SK-N-SH (cell line): ENCODE measurements around the gene ETS2. TPM values are rescaled to one million over a fixed set of nuclear protein-coding genes. Genes with fewer than 3 reads are reported as not detected.
A peak's percentile ranks its signal among the peaks of the same experiment; 100 is the strongest.

Experiments used
- CTCF ChIA-PET: fragments of 300-600, 350-600 bp; formaldehyde crosslinking; extraction: SDS; loops from one replicate; lab custom pipeline; 2021; lab: Yijun Ruan, JAX
- POLR2A ChIA-PET: fragments of 350-600 bp; sonication (Branson Sonifier 250); formaldehyde crosslinking; extraction: SDS; loops from one replicate; lab custom pipeline; 2020; ENCODE audit warnings: antibody characterized with exemption, inconsistent platforms; lab: Yijun Ruan, JAX
- DNase-seq: peaks from one replicate; pipeline ENCODE4 v3.0.0; 2012
- H2AFZ ChIP-seq: fragments of 200-600 bp; sonication (generic); 2 replicates; pipeline ENCODE4 v1.8.1; 2016; ENCODE audit warnings: antibody characterized with exemption, mild to moderate bottlenecking, low read depth
- H3F3A ChIP-seq: fragments of 200-600 bp; sonication (generic); replicated peaks from 2 replicates; pipeline ENCODE3; 2016; ENCODE audit warnings: antibody characterized with exemption, mild to moderate bottlenecking; ENCODE audit not compliant: insufficient read depth
- H3K27ac ChIP-seq, 2 experiments: fragments of 200-500 bp in 1 of 2; fragments of 200-600 bp in 1 of 2; sonication (Bioruptor generic) in 1 of 2; sonication (generic), shearing (Covaris generic) in 1 of 2; 2 replicates each; pipeline versions ENCODE4 v1.5.1 to v1.6.1; 2014 to 2016; ENCODE audit warnings: low read depth in 2 of 2, inconsistent platforms in 1 of 2, low read length in 1 of 2, mild to moderate bottlenecking in 1 of 2, mixed read lengths in 1 of 2
- H3K27me3 ChIP-seq: fragments of 200-600 bp; sonication (generic), shearing (Covaris generic); 2 replicates; pipeline ENCODE4 v1.6.1; 2016; ENCODE audit warnings: mixed run types; ENCODE audit not compliant: insufficient read depth
- H3K36me3 ChIP-seq, 2 experiments: fragments of 200-500 bp in 1 of 2; fragments of 200-600 bp in 1 of 2; sonication (Bioruptor generic) in 1 of 2; sonication (generic) in 1 of 2; replicated peaks in 1 of 2; 2 replicates each; pipeline versions ENCODE3 to v1.5.1; 2014 to 2016; ENCODE audit warnings: low read length in 1 of 2, mild to moderate bottlenecking in 1 of 2; ENCODE audit not compliant: insufficient read depth in 2 of 2, control insufficient read depth in 1 of 2
- H3K4me1 ChIP-seq, 2 experiments: fragments of 200-500 bp in 1 of 2; fragments of 200-600 bp in 1 of 2; sonication (Bioruptor generic) in 1 of 2; sonication (generic), shearing (Covaris generic) in 1 of 2; 2 replicates each; pipeline versions ENCODE4 v1.5.1 to v1.6.1; 2014 to 2016; ENCODE audit warnings: low read depth in 1 of 2, low read length in 1 of 2, mixed run types in 1 of 2; ENCODE audit not compliant: insufficient read depth in 2 of 2, control insufficient read depth in 1 of 2
- H3K4me2 ChIP-seq: fragments of 200-600 bp; sonication (generic), shearing (Covaris generic); 2 replicates; pipeline ENCODE4 v1.6.1; 2017; ENCODE audit warnings: mixed run types
- H3K4me3 ChIP-seq, 2 experiments: fragments of 200-500 bp in 1 of 2; fragments of 200-600 bp in 1 of 2; sonication (Bioruptor generic) in 1 of 2; sonication (generic), shearing (Covaris generic) in 1 of 2; 2 replicates each; pipeline versions ENCODE4 v1.5.1 to v1.8.1; 2014 to 2016; ENCODE audit warnings: low read depth in 2 of 2, inconsistent platforms in 1 of 2, low read length in 1 of 2, mild to moderate bottlenecking in 1 of 2, mixed read lengths in 1 of 2, moderate library complexity in 1 of 2
- H3K79me2 ChIP-seq: fragments of 200-600 bp; sonication (generic); 2 replicates; pipeline ENCODE4 v1.8.1; 2017; ENCODE audit warnings: mild to moderate bottlenecking; ENCODE audit not compliant: insufficient read depth
- H3K9ac ChIP-seq: fragments of 200-600 bp; sonication (generic); 2 replicates; pipeline ENCODE4 v1.6.1; 2017; ENCODE audit warnings: mixed run types
- H3K9me2 ChIP-seq: fragments of 200-600 bp; sonication (generic); 2 replicates; pipeline ENCODE4 v1.6.1; 2017; ENCODE audit warnings: mixed run types
- H3K9me3 ChIP-seq: fragments of 200-600 bp; sonication (generic); 2 replicates; pipeline ENCODE4 v1.6.1; 2017; ENCODE audit warnings: mixed run types, mild to moderate bottlenecking, moderate library complexity
- H4K20me1 ChIP-seq: fragments of 200-600 bp; sonication (generic); 2 replicates; pipeline ENCODE4 v1.6.1; 2017; ENCODE audit warnings: mild to moderate bottlenecking, mixed run types; ENCODE audit not compliant: insufficient read depth
- CTCF ChIP-seq: fragments of 200-600 bp; sonication (generic); IDR thresholded peaks from 2 replicates; pipeline ENCODE4 v1.6.1; 2017; ENCODE audit warnings: antibody characterized with exemption, mild to moderate bottlenecking, moderate library complexity
- EP300 ChIP-seq, 2 experiments: IDR thresholded peaks; 2 replicates each; pipeline versions ENCODE4 v1.4.0 to v1.6.1; 2012; ENCODE audit warnings: borderline replicate concordance in 1 of 2, low read depth in 1 of 2, low read length in 1 of 2
- EZH2phosphoT487 ChIP-seq: fragments of 200-600 bp; sonication (generic); IDR thresholded peaks from 2 replicates; pipeline ENCODE4 v1.6.1; 2017; ENCODE audit warnings: low read depth, mixed run types, mild to moderate bottlenecking, antibody characterized with exemption, moderate library complexity, borderline replicate concordance
- FOSL2 ChIP-seq: IDR thresholded peaks from 2 replicates; pipeline ENCODE4 v1.4.0; 2012; ENCODE audit warnings: low read depth, mild to moderate bottlenecking, moderate library complexity, borderline replicate concordance
- FOXM1 ChIP-seq: IDR thresholded peaks from 2 replicates; pipeline ENCODE4 v1.4.0; 2012; ENCODE audit warnings: low read depth, mild to moderate bottlenecking
- JUND ChIP-seq: IDR thresholded peaks from 2 replicates; pipeline ENCODE4 v1.4.0; 2012
- MAX ChIP-seq: IDR thresholded peaks from 2 replicates; pipeline ENCODE4 v1.4.0; 2012; ENCODE audit warnings: low read depth
- MEF2A ChIP-seq: IDR thresholded peaks from 2 replicates; pipeline ENCODE4 v1.4.0; 2012; ENCODE audit warnings: low read depth, borderline replicate concordance
- NFIC ChIP-seq: IDR thresholded peaks from 2 replicates; pipeline ENCODE4 v1.4.0; 2012; ENCODE audit warnings: borderline replicate concordance
- NRF1 ChIP-seq: IDR thresholded peaks from 2 replicates; pipeline ENCODE4 v1.6.1; 2012; ENCODE audit warnings: low read depth, mild to moderate bottlenecking, low read length
- PBX3 ChIP-seq: IDR thresholded peaks from 2 replicates; pipeline ENCODE4; 2012
- POLR2AphosphoS5 ChIP-seq: IDR thresholded peaks from 2 replicates; pipeline ENCODE4 v1.6.1; 2012; ENCODE audit warnings: low read depth, low read length
- RAD21 ChIP-seq: IDR thresholded peaks from 2 replicates; pipeline ENCODE4 v1.6.1; 2012; ENCODE audit warnings: mild to moderate bottlenecking, low read length
- RXRA ChIP-seq: IDR thresholded peaks from 2 replicates; pipeline ENCODE4 v1.4.0; 2012; ENCODE audit warnings: low read depth, mild to moderate bottlenecking, borderline replicate concordance
- SIN3A ChIP-seq: IDR thresholded peaks from 2 replicates; pipeline ENCODE4 v1.6.1; 2012; ENCODE audit warnings: low read depth, mild to moderate bottlenecking, low read length, moderate library complexity, borderline replicate concordance
- TCF12 ChIP-seq: IDR thresholded peaks from 2 replicates; pipeline ENCODE4 v1.4.0; 2012
- TEAD4 ChIP-seq: IDR thresholded peaks from 2 replicates; pipeline ENCODE4 v1.4.0; 2012; ENCODE audit warnings: mild to moderate bottlenecking, borderline replicate concordance; ENCODE audit not compliant: insufficient read depth
- USF1 ChIP-seq: IDR thresholded peaks from 2 replicates; pipeline ENCODE4 v1.4.0; 2012; ENCODE audit warnings: low read depth, borderline replicate concordance
- USF2 ChIP-seq: fragments of 150-350 bp; IDR thresholded peaks from 2 replicates; pipeline ENCODE4 v1.6.1; 2017; ENCODE audit warnings: antibody characterized with exemption, low read length, low read depth, borderline replicate concordance
- YY1 ChIP-seq: IDR thresholded peaks from 2 replicates; pipeline ENCODE4 v1.4.0; 2012; ENCODE audit warnings: low read depth, mild to moderate bottlenecking
- ZBTB33 ChIP-seq: IDR thresholded peaks from 2 replicates; pipeline ENCODE4 v1.4.0; 2012; ENCODE audit warnings: low read depth, borderline replicate concordance
- WGBS: methylation state at CpG from one replicate; pipeline ENCODE4 v1.1.6; 2017; ENCODE audit warnings: low lambda C conversion rate; 5-methylcytosine and 5-hydroxymethylcytosine counted together
- polyA plus RNA-seq, 3 experiments: library from polyadenylated mRNA; depleted of rRNA; stranded (reverse); fragments of >200 nt; gene quantifications; 2 replicates each; pipeline ENCODE4 v1.2.3, GENCODE V29; 2012

ETS2 gene
- polyA plus RNA-seq, 1 of the 3 experiments (the other 2 are of a cell fraction): 16.3 TPM

GRCh38 chr21:38805328-38806152 is at the start of gene ETS2 (continued):
- TF ChIP-seq CTCF (no peak), EZH2phosphoT487 (no peak), TEAD4 (no peak), NFIC (no peak), USF1 (0 out of 2 replicates have a peak, but pooled peaks have one; percentile 18), MAX (peak; percentile 80), USF2 (no peak), RXRA (no peak), YY1 (no peak)

GRCh38 chr21:38756746-38757145 is 49.0 kb upstream of the ETS2 start:
- Histone ChIP-seq H3K27me3 (no peaks in the 10 kb centered on the region), H3K4me2 (0 out of 2 replicates have a peak overlapping the region, but pooled peaks have one; percentile 31), H3K4me1 (peaks cover 29 to 46% of the 10 kb centered on the region in 2 experiments), H3K79me2 (no peaks in the 10 kb centered on the region), H2AFZ (peak overlapping the region; percentile 33; the same call in 1 of the 2 replicates), H3F3A (peaks cover 52% of the 10 kb centered on the region), H3K4me3 (no peak overlapping the region), H3K9ac (peak overlapping the region; percentile 64), H4K20me1 (no peaks in the 10 kb centered on the region), H3K9me3 (no peaks in the 10 kb centered on the region), H3K9me2 (no peaks in the 10 kb centered on the region), H3K27ac (peak overlapping the region; percentile 62 to 89; a peak in 3 of 4 replicates), H3K36me3 (no peaks in the 10 kb centered on the region)
- TF ChIP-seq TEAD4 (peak; percentile 71; the same call in 1 of the 2 replicates), EZH2phosphoT487 (no peak), FOSL2 (peak; percentile 74; the same call in 1 of the 2 replicates), EP300 (IDR thresholded peaks at IDR 0.05; ENCODE audit: borderline replicate concordance in 1 of 2, low read depth in 1 of 2, low read length in 1 of 2) (peak in 1 of 2 experiments; percentile 91; a peak in 3 of 4 replicates), MEF2A (peak; percentile 97), ZBTB33 (0 out of 2 replicates have a peak, but pooled peaks have one; percentile 15), SIN3A (no peak), TCF12 (peak; percentile 82), PBX3 (peak; percentile 81), POLR2AphosphoS5 (peak; percentile 22; the same call in 1 of the 2 replicates), NRF1 (no peak), JUND (peak; percentile 85), FOXM1 (0 out of 2 replicates have a peak, but pooled peaks have one; percentile 62), MAX (peak; percentile 35; the same call in 1 of the 2 replicates), RXRA (peak; percentile 30; the same call in 1 of the 2 replicates), NFIC (peak; percentile 69), RAD21 (no peak)
- DNase-seq: no peak
- CTCF ChIA-PET: interaction anchor here (1.0 kb wide), 2 partner anchors 26 to 329 kb away, joined by 3 read pairs; no protein-coding TSS in a partner anchor
- POLR2A ChIA-PET: no interaction called here
- WGBS: 25% methylated on average over 3 of the region's 3 CpGs
